Endothelial cell of umbilical vein (primary cell): ENCODE results near the gene HSF2.

Experiments used
- CTCF ChIP-seq, 2 donors: IDR thresholded peaks; 1 replicate in 1 of 2; 2 replicates in 1 of 2; pipeline ENCODE4 v1.5.1; 2011; ENCODE audit warnings: low read length in 2 of 2, mild to moderate bottlenecking in 2 of 2, moderate library complexity in 2 of 2, control low read depth in 1 of 2, inconsistent platforms in 1 of 2, low read depth in 1 of 2; ENCODE audit not compliant: insufficient read depth in 1 of 2; ENCODE audit errors: extremely low read depth in 1 of 2
- EZH2 ChIP-seq: IDR thresholded peaks from 2 replicates; pipeline ENCODE4 v1.6.1; 2012; ENCODE audit warnings: borderline replicate concordance, low read depth, mild to moderate bottlenecking, moderate library complexity, low read length, inconsistent platforms; ENCODE audit not compliant: severe bottlenecking
- FOS ChIP-seq: IDR thresholded peaks from 2 replicates; pipeline ENCODE4 v1.6.1; 2011; ENCODE audit warnings: mild to moderate bottlenecking, low read length, moderate library complexity, borderline replicate concordance; ENCODE audit not compliant: insufficient read depth
- MAX ChIP-seq: IDR thresholded peaks from 2 replicates; pipeline ENCODE4 v1.6.1; 2011; ENCODE audit not compliant: insufficient read depth, insufficient read length
- POLR2AphosphoS5 ChIP-seq: IDR thresholded peaks from 2 replicates; pipeline ENCODE4 v1.6.1; 2012; ENCODE audit warnings: low read depth, mild to moderate bottlenecking, control low read depth, low read length, moderate library complexity; ENCODE audit not compliant: insufficient read depth

- TF ChIP-seq FOS (no peak), CTCF (IDR thresholded peaks at IDR 0.05; ENCODE audit: extremely low read depth in 1 of 2, insufficient read depth in 1 of 2, low read depth in 1 of 2, low read length in 2 of 2) (no peak), MAX (no peak), POLR2AphosphoS5 (no peak), EZH2 (no peak)
These were observed 32.3 kb upstream of the HSF2 start for GRCh38 chr6:122367171-122367570.
